OCI-M2 (cell line): ENCODE results near the gene MCTP1.
"Not testable (repeated sequence)": the region's sequence is repeated elsewhere in the genome, so short reads cannot be mapped to it uniquely, and the experiment has no call there.

Source experiments
- DNase-seq: peaks from one replicate; lab custom pipeline; 2025; ENCODE audit not compliant: unreplicated experiment; lab: John Stamatoyannopoulos, UW

Gene MCTP1

DNA sequence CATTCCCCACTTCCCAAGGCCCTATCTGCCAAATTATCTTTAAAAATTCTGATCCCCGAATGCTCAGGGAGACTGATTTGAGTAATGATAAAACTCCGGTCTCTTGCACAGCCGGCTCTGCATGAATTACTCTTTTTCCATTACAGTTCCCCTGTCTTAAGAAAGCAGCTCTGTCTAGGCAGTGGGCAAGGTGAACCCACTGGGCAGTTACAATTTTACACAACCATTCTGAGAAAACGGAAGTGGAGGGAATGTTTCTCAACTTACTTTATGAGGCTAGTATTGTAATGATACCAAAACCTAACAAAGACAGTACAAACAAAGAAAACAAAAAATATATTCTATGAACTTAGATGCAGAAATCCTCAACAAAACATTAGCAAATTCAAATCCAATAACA is 100.0 kb downstream of the MCTP1 start:
- DNase-seq = no peak

- no peak for DNase-seq
These were observed 103.2 kb downstream of the MCTP1 start for GRCh38 chr5:95181644-95182043.

DNA sequence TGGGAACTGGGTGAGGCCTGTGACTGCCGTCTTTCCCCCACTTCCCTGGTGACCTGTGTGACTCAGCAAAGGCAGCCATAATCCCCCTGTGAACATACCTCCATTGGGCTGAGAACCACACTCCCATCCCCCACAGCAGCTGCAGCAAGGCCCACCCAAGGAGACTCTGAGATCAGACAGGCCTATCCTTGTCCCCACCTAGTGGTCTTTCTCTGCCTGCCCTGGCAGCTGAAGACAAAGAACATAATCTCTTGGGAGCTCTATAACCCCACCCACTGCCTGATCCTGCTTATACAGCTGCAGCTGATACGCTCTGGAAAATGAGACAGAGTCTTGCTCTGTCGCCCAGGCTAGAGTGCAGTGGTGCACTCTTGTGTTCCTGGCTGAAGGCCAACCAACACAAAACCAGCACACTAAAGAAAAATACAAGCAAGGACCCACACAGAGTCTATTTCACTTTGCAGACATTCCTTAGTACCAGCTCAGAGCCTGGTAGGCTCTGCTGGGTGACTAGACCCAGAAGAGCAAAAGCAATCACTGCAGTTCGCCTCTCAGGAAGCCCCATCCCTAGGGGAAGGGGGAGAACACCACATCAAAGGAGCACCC is 106.7 kb downstream of the MCTP1 start:
- no peak for DNase-seq

GRCh38 chr5:95177456-95177855 is 107.4 kb downstream of the MCTP1 start:
- no peak for DNase-seq

DNA sequence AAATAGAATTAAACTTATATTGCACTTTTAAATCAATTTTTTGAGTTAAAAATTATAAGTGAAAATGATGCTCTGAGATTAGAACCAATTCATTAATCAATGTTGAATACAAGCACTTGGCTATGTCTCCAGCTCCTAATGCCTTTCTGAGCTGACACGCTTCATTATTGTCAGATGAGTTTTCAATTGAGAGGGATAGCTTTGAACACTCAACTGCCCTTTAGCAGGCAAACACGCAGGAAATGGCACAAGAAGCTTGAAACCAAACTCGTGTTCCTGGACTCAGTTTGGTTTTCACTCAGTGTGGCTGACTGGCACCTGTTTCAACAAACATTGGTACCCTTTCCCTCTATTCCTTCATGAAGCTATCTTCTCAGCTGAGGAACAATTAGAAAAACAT is 109.8 kb downstream of the MCTP1 start:
- DNase-seq = no peak

DNA sequence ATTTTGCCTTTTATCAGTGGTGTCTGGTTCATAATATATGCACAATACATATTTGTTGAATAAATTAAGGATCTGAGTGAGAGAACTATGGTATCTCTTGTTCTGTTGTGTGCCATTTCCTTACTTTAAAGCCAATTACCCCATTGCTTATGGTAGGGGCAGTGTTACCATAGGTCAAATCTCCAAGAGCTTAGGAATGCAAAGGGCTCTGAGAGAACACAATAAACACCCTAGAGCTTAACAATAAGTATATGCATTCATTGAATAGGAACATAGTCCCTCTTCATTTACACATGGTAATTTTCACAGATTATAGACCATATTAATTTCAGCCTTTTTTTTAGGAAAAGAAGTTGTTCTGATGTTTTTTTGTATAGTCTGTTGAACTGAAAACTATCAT is 112.2 kb downstream of the MCTP1 start:
- no peak for DNase-seq

- no peak for DNase-seq
These were observed 120.0 kb downstream of the MCTP1 start for GRCh38 chr5:95164861-95165260.

DNA sequence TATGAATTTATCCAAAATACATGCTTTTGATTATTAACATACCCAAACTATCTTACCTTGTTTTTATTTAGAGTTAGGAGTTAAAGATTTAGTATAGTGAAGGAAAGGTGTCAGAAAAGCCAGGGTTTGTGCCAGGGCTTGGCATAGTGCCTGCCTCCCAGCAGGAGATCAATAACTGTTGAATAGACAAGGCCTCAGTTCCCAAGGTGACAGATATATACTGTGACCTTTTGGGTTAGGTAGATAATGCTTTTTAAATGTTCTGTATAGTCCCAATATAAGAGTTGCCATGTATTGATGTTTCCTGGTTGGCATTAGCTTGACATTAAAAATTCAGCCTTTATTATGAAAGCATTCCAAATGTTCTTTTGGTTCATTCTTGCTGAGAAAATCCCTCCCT is 121.8 kb downstream of the MCTP1 start:
- DNase-seq = no peak

DNA sequence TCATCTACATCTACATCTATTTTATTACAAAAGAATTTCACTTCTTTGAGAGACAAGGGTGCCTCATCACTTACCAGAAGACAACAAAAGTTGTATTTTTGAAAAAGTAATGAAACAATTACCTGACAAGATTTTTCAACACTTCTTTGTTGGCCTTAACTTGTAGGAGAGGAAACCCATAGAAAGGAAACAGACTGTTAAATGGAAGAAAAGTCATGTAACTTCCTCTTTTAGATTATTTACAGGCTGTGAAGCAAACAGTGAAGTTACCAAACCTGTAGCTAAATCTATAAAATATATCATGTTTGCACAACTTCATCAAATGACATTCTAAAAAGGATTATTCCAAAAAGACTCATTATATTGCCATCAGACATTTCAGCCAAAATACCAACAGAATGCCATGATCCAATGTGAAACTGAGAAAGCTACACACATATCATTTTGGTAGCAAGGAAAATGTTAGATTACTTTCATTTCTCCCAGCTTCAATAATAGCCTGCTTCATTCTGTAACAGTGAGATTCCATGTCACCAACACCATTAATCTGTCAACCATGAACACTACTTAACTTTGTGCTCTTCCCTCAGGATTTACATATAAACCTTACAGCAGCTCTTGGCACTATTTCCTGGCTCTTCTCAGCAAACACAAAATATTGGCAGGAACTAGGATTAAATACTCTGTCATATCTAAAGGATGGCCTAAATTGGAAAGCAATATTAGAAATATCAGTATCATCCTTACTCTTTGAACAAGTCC is 122.5 kb downstream of the MCTP1 start:
- no peak for DNase-seq

DNA sequence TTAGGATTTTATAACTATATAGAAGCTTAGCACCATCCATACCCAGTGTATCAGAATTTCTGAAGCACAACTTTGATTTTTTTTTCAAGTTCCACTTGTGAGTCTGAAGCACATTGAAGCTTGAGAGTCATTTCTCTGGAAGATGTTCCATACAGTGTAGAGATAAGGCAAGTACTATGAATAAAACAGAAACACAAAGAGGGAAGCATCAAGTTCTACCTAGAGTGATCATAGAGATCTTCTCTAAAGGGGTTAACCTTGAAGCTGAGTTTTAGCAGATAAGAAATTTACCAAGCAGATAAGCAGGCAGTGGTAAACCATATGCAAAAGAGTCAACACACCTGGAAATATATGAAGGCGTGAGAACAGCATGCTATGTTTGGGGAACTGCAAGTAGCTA is 125.3 kb downstream of the MCTP1 start:
- no peak for DNase-seq

- DNase-seq = no peak
These were observed 129.0 kb downstream of the MCTP1 start for GRCh38 chr5:95155888-95156287.

DNA sequence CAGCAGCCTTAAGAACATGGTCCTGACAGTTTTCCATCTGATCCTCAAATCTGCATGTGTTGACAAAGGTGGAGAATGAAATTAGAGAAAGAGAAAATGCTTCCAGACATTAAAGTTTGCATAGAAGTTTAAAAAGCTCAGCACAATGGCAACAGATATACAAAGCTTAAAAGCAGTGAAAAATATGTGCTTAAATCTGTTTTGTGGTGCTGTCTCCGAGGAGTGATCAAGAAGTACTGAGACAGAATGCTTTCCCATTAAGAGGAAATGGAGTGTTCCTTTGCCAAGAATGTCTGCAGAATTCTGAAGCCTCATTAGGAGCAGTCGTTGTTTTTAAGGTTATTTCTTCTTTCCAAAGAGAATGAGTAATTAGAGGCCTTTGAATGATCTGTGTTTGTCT is 131.4 kb downstream of the MCTP1 start:
- DNase-seq = no peak

DNA sequence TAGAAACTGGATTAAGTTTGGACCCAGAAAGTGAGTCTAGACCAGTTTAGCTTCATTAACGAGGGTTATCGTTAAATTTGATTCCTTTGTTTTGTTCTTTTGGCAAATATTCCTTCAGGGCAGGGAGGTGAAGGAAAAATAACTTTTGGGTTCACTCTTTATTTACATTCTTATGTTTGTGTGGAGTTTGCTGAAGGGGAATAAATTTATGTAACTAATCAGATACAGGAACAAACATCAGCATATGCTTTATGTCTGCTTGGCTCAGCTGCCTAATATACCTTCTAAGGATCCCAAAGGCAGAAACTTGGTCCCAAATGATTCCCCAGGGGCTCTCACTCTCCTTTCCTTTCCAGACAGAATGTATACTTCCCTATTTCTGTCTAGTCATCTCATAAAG is 132.4 kb downstream of the MCTP1 start:
- no peak for DNase-seq

DNA sequence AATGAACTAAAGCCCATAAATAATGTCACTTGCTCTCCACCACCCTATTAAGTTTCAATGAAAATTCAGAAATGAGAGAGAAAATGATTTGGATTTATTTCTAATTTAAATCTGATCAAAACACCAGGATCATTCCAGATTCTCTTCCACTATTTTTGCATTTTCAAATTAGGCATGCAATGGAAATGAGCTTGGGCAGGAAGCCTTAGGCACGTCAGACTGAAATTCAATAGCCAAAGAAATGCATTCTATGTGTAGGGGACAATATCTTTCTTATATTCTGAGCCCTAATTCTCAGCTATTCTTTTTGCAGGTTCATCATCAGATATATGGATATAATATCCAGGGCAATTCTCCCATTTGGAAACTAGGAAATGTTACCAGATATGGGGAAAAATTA is 132.8 kb downstream of the MCTP1 start:
- no peak for DNase-seq

DNA sequence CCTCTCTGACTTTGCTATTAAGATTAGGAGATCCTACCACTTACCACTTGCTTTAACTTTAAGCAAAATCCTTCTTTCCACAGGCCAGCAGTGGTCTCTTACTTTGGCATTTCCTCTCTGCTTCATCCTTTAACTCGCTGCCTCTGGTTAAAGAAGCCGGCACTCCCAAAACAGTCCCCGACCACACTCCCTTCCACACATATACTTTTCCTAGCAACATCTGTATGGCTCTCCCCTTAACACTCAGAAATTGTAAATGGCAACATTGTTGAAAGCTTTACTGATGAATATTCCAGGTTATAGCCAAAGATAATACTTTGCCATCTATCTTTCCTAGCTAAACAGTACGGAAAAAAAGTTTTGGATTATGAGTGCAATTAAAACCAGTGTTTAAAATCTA is 133.2 kb downstream of the MCTP1 start:
- DNase-seq = no peak

DNA sequence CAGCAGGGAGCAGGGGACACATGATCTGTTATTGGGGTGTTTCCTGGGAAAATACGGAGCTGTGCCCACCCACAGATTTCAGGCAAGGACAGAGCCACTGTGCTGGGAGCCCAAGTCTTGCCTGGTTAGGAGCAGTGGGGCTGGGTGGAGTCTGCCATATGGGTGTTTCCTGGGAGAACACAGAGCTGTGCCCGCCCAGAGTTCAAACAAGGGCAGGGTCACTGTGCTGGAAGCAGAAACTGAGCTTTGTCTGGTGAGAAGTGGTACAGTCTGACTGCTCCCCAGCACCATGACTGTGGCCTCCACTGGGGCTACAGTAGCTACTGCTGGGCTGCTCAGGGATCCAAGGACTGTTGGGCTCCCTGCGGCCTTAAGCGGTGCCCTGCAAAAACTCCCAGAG is 135.5 kb downstream of the MCTP1 start:
- no peak for DNase-seq

DNA sequence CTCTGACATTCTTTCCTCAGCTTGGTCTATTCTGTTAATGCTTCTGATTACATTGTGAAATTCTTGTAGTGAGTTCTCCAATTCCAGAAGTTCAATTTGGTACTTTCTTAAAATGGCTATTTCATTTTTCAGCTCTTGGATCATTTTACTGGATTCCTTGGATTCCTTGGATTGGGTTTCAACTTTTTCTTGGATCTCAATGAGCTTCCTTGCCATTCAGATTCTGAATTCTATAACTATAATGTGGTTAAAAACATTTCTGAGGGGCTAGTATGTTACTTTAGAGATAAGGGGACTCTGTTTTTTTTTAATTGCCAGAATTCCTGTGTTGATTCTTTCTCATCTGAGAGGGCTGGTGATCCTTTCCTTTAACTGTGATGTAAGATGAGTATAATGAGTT is 136.4 kb downstream of the MCTP1 start:
- DNase-seq = no peak

- DNase-seq = not testable (repeated sequence)
These were observed 141.0 kb downstream of the MCTP1 start for GRCh38 chr5:95143858-95144257.

GRCh38 chr5:95142145-95142544 is 142.7 kb downstream of the MCTP1 start:
- no peak for DNase-seq

DNA sequence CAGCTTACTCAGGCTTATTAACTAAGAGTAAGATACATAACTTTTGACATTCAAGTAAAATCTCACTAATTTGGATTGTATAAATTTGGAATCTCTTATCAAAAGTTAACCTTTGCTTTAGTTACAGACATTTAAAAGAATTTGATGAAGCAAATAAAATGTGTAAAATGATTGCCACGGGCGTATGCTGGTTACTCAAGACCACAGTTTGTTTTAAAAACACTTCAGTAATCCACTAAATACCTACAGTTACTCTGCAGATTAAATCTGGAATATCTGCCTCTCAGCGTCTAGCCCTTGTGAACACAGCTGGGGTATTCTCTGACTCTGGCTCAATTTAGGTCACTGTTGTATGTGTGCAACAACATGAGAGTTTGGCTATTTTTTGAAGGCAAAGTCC is 143.8 kb downstream of the MCTP1 start:
- no peak for DNase-seq

GRCh38 chr5:95134326-95134725 is 150.6 kb downstream of the MCTP1 start:
- DNase-seq = no peak

- no peak for DNase-seq
These were observed 152.8 kb downstream of the MCTP1 start for GRCh38 chr5:95132096-95132495.

GRCh38 chr5:95130941-95131340 is 154.0 kb downstream of the MCTP1 start:
- DNase-seq = no peak
